Globus pallidus (tissue), 1 donor: ENCODE results near the gene SERGEF.
"Not testable (repeated sequence)": the region's sequence is repeated elsewhere in the genome, so short reads cannot be mapped to it uniquely, and the experiment has no call there.

Source experiments
- DNase-seq: peaks from one replicate; pipeline ENCODE4 v3.0.0-alpha.2; 2015; ENCODE audit warnings: low spot score

Gene SERGEF

DNA sequence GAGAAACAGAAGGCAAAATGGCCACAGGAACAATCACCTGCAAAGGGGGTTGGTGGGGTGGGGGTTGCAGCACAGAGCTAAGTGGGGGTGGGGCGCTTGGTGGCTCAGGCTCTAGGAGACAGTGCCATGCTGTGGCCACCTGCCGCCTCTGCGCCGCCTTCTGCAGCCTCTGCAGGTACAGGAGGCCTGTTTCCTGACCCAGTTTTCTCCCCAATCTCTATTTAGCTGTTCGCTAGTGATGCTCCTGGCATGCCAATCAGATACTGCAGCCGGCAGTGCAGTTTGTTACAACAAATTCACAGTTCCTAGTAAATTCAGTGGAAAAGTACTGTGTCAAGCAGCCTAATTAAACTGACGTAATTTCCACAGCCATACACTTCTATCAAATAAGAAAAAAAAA, 106.4 kb downstream of the SERGEF start:
- no peak for DNase-seq

- DNase-seq: no peak
Measured at GRCh38 chr11:17905477-17905876, 107.4 kb downstream of the SERGEF start.

GRCh38 chr11:17901481-17901880, 111.4 kb downstream of the SERGEF start:
- no peak for DNase-seq

DNA sequence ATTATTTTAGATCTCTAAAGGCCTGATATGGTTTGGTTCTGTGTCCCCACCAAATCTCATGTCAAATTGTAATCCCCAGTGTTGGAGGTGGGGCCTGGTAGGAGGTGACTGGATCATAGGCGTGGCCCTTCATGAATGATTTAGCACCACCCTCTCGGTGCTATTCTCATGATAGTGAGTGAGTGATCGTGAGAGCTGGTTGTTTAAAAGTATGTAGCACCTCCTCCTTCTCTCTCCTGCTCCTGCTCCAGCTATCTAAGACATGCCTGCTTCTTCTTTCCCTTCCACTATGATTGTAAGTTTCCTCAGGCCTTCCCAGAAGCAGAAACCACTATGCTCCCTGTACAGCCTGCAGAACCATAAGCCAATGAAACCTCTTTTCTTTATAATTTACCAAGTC, 114.1 kb downstream of the SERGEF start:
- DNase-seq: no peak

DNA sequence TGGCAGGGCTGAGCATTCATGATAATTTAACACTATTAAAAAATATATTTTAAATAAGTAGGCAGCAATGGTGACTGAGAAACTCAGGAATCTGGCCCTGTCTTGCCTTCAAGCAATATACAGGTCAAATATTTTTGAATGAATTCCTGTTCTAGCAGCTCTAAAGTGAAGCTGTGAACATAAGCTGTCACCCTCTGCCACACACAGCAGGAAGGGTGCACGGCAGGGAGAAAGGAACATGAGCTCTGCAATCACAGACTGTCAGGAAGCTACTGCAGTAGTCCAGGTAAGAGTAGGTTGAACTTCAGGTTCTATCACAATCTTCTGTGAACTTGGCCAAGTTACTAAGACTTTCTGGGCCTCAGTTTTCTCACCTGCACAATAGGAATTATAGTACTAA, 114.8 kb downstream of the SERGEF start:
- no peak for DNase-seq

- no peak for DNase-seq
Measured at GRCh38 chr11:17897495-17897894, 115.4 kb downstream of the SERGEF start.

DNA sequence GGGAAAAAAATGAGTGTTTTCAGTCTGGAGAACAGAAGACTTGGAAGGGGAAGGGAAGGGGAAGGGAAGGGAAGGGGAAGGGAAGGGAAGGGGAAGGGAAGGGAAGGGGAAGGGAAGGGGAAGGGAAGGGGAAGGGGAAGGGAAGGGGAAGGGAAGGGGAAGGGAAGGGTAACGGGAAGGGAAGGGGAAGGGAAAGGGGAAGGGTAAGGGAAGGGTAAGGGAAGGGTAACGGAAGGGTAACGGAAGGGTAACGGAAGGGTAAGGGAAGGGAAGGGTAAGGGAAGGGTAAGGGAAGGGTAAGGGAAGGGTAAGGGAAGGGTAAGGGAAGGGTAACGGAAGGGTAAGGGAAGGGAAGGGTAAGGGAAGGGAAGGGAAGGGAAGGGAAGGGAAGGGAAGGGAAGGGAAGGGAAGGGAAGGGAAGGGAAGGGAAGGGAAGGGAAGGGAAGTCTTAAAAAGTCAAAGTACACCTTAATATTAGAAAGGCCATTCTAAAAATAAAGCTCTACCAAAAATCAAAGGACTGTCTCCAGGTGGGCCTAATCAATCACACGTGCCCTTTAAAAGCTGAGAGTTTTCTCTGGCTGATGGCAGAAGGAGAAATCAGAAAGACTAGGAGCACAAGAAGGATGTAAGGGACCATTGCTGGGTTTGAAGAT, 116.2 kb downstream of the SERGEF start:
- DNase-seq: not testable (repeated sequence)

- DNase-seq: peak; percentile 68
Measured at GRCh38 chr11:17894929-17895658, 117.8 kb downstream of the SERGEF start.

- DNase-seq: no peak
Measured at GRCh38 chr11:17892409-17892808, 120.4 kb downstream of the SERGEF start.

DNA sequence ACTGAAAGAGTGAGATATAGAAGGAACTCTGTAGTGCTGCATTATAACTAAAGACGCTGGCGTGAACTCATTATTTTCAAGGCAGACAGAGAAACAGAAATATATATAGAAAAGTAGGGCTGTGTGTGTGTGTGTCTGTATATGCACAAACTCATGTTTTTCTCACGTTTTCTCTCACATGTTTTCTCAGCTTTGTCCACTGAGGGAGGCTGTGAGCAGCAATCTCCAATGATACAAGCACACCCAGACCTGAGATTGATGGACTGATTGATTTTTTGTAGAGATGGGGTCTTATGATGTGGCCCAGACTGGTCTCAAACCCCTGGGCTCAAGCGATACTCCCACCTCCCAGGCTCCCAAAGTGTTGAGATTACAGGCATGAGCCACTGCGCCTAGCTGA, 122.5 kb downstream of the SERGEF start:
- DNase-seq: no peak

DNA sequence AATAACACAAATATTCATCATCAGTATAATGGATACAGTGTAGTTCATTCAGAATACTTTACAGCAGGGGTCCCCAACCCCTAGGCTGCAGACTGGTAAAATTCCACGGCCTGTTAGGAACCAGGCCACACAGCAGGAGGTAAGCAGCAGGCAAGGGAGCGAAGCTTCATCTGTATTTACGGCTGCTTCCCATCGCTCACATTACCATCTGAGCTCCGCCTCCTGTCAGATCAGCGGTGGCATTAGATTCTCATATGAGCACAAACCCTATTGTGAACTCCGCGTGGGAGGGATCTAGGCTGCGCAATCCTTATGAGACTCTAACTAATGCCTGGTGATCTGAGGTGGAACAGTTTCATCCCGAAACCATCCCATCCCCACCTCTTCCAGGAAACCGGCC, 125.1 kb downstream of the SERGEF start:
- DNase-seq: no peak

GRCh38 chr11:17883946-17884345, 128.9 kb downstream of the SERGEF start:
- DNase-seq: no peak

- no peak for DNase-seq
Measured at GRCh38 chr11:17883057-17883456, 129.8 kb downstream of the SERGEF start.

DNA sequence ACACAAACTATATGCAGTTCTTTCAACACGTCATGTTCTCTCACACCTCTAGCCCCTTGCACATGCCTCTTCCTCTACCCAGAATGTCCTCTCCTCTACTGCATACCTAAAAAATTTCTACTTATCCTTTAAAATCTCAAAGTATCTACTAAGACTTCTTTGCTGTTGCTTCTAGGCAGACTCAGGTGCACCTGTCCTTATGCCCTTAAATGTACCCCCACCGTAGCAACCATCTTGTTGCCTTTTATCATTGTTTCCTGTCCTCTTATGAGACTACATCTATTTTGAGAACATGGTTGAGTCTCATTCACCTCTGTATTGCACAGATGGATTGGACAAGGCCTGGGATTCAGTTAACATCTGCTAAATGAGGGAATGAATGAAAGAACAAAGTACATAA, 134.1 kb downstream of the SERGEF start:
- DNase-seq: no peak

DNA sequence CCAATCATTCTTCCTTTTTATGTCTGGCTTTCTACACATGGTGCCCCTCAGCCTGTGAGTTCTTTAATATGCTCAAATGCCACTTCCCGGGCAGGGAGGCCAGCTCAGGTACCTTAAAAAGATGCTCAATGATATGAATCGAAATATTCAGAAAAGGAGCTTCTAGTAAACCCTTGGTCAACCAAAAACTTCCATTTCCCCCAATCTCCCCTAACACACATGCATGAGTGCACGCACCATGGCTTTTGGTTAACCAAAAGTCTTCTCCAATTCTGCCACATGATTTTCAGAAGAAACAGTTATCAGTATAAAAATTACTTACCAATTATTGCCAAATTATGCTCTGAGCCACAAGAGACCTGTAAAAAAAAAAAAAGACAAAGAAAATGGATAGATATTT, 135.0 kb downstream of the SERGEF start:
- DNase-seq: no peak

GRCh38 chr11:17876827-17877226, 136.0 kb downstream of the SERGEF start:
- no peak for DNase-seq

DNA sequence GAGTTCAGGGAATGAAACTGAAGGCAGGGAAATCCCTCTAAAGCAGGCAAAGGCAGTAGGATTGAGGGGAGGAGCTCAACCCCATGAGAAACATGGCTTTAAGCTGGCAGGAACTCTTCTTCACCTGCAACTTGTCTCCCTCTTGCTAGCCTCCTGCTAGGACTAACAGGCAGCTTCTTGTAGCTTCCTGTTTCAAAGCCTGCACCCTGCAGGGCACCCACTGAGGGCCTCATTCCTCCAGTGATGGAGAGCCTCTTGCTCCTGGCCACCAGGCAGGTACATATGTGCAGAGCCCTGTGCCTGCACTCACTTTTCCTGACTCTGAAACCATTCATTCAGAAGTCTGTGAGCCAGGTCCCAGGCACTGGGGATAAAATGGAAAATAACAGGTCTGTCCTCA, 137.0 kb downstream of the SERGEF start:
- no peak for DNase-seq

DNA sequence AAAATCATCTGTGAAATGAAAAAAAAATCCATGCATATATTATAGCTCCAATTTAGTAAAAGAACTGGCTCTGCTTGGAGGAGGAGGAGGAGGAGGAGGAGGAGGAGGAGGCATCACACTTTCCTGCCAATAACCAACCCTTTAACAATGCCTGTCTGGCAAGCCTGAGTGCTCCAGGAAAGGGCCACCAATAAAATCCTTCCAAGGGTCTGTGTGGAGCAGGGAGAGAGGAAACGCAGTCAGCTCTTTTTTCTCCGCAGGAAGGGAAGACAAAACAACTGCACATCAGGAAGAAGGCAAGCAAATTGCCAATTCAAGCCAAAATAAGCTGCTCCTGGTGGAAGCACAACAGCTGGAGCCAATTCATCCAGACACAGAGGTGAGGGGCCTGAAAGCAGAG, 139.3 kb downstream of the SERGEF start:
- DNase-seq: peak; percentile 32

GRCh38 chr11:17868398-17868797, 144.4 kb downstream of the SERGEF start:
- DNase-seq: not testable (repeated sequence)

DNA sequence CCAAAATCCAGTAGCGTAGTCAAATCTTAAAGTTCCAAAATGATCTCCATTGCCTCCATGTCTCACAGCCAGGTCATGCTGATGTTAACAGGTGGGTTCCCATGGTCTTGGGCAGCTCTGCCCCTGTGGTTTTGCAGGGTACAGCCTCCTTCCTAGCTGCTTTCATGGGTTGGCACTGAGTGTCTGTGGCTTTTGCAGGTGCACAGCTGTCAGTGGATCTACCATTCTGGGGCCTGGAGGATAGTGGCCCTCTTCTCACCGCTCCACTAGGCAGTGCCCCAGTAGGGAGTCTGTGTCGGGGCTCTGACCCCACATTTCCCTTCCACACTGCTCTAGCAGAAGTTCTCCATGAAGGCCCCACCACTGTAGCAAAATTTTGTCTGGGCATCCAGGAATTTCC, 145.5 kb downstream of the SERGEF start:
- no peak for DNase-seq

GRCh38 chr11:17865765-17866428, 146.9 kb downstream of the SERGEF start:
- DNase-seq: no peak

DNA sequence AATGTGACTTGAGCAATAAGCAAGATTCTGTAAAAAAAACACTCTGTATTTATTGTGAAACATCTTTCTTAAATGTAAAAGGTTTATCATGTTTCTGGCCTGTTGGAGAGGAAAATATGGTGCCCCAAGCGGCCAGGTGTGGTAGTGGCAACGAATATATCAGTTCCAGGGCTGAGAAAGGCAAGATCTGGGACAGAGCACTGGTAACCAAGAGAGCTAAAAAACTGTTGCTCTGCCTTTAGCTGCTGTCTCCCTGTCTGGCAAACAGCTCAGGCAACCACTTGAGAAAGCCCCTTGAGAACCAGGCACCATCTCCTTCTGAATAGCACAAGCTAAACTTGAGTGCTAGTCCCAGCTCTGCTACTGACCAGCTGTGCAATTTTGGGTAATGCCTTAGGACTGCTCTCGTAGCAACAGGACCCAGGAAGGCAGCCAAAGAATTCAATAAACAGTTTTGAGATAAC, 148.3 kb downstream of the SERGEF start:
- DNase-seq: no peak
